Suprapubic skin (tissue), 4 donors: ENCODE data around the gene FOXF1. TPM values are rescaled to one million over a fixed set of nuclear protein-coding genes. Genes with fewer than 3 reads are reported as not detected.

ENCODE experiments used
- DNase-seq, 2 donors: peaks; one replicate each; pipeline ENCODE4 v3.0.0-alpha.2; 2019; ENCODE audit warnings: low spot score in 2 of 2
- H3K27ac ChIP-seq: fragments of 200-600 bp; sonication (generic); one replicate; pipeline ENCODE4 v1.5.1; 2019
- H3K27me3 ChIP-seq: fragments of 200-600 bp; sonication (generic); one replicate; pipeline ENCODE4 v1.5.1; 2019
- H3K36me3 ChIP-seq: fragments of 200-600 bp; sonication (generic); one replicate; pipeline ENCODE4 v1.5.1; 2019
- H3K4me1 ChIP-seq: fragments of 200-600 bp; sonication (generic); one replicate; pipeline ENCODE4 v1.5.1; 2019
- H3K4me3 ChIP-seq: fragments of 200-600 bp; sonication (generic); one replicate; pipeline ENCODE4 v1.5.1; 2019; ENCODE audit warnings: mild to moderate bottlenecking
- H3K9me3 ChIP-seq: fragments of 200-600 bp; sonication (generic); one replicate; pipeline ENCODE4 v1.5.1; 2019
- EP300 ChIP-seq: sonication (generic); formaldehyde crosslinking; IDR thresholded peaks from one replicate; pipeline ENCODE4 v1.6.1; 2017; ENCODE audit warnings: antibody characterized with exemption
- POLR2A ChIP-seq, 2 donors: fragments of 450-650 bp; IDR thresholded peaks; one replicate each; pipeline ENCODE4 v1.6.1; 2017; ENCODE audit warnings: antibody characterized with exemption in 2 of 2, mild to moderate bottlenecking in 2 of 2, moderate library complexity in 2 of 2
- POLR2AphosphoS5 ChIP-seq, 3 donors: sonication (generic); formaldehyde crosslinking; IDR thresholded peaks; one replicate each; pipeline ENCODE4 v1.6.1; 2017; ENCODE audit warnings: antibody characterized with exemption in 3 of 3
- WGBS: methylation state at CpG from one replicate; pipeline ENCODE4 v1.1.5; 2018; 5-methylcytosine and 5-hydroxymethylcytosine counted together
- total RNA-seq, 4 donors: library from RNA; depleted of rRNA; stranded (reverse); fragments of >200 nt; gene quantifications; one replicate each; pipeline ENCODE4 v1.1.0, GENCODE V29; 2016
- TF ChIP-seq, protein P1 (sequence below), 2 donors: fragments of 200-600 bp in 1 of 2; fragments of 450-650 bp in 1 of 2; sonication (generic) in 1 of 2; IDR thresholded peaks; one replicate each; pipeline ENCODE4 v1.5.1; 2016 to 2019; ENCODE audit warnings: antibody characterized with exemption in 2 of 2, mild to moderate bottlenecking in 1 of 2, moderate library complexity in 1 of 2

Gene FOXF1
- total RNA-seq, 4 donors from 2014 or later = 0.11 to 0.59 (median 0.21) TPM; not detected in 1

DNA sequence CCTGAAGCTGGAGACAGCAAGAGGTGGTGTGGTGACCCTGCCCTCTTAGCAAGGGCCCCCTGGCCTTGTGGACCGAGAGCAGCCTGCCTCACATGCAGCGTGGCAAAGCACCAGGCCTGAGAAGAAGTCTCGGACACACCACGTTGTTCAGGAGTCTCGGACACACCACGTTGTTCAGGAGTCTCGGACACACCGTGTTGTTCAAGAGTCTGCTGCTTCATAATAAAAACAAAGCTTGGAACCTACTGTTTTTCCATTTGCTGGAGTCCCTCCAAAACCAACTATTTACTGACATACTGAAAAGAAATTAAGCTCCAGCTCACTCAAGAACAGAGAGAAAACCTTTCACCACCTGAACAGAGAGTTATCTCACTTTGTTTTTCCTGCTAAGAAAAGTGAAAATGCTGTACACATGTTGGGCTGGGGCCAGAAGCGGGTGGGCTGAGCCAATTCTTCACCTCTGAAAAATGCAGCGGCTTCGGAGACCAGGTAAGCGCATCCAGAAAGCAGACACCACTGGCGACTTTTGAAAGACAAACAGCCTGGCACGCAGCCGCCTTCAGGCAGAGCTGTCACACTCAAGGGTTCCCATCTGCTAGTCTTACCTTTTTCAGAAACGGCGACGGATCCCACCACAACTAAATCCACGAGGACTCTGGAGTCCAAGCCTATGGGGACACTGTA, 35.8 kb downstream of the FOXF1 start:
- no peaks in the 10 kb centered on the region for H3K4me1 ChIP-seq
- DNase-seq = no peak
- H3K36me3 ChIP-seq = peaks cover 68% of the 10 kb centered on the region
- H3K27me3 ChIP-seq = no peaks in the 10 kb centered on the region
- WGBS = 82% methylated on average over 19 of the region's 19 CpGs
- no peaks in the 10 kb centered on the region for H3K9me3 ChIP-seq
- no peak overlapping the region for H3K4me3 ChIP-seq
- no peak for TF ChIP-seq POLR2AphosphoS5 (IDR thresholded peaks at IDR 0.05)
- TF ChIP-seq, protein P1, sequence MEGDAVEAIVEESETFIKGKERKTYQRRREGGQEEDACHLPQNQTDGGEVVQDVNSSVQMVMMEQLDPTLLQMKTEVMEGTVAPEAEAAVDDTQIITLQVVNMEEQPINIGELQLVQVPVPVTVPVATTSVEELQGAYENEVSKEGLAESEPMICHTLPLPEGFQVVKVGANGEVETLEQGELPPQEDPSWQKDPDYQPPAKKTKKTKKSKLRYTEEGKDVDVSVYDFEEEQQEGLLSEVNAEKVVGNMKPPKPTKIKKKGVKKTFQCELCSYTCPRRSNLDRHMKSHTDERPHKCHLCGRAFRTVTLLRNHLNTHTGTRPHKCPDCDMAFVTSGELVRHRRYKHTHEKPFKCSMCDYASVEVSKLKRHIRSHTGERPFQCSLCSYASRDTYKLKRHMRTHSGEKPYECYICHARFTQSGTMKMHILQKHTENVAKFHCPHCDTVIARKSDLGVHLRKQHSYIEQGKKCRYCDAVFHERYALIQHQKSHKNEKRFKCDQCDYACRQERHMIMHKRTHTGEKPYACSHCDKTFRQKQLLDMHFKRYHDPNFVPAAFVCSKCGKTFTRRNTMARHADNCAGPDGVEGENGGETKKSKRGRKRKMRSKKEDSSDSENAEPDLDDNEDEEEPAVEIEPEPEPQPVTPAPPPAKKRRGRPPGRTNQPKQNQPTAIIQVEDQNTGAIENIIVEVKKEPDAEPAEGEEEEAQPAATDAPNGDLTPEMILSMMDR (IDR thresholded peaks at IDR 0.05) = no peak
- no peak for TF ChIP-seq POLR2A (IDR thresholded peaks at IDR 0.05)
- TF ChIP-seq EP300 = no peak
- H3K27ac ChIP-seq = no peak overlapping the region

DNA sequence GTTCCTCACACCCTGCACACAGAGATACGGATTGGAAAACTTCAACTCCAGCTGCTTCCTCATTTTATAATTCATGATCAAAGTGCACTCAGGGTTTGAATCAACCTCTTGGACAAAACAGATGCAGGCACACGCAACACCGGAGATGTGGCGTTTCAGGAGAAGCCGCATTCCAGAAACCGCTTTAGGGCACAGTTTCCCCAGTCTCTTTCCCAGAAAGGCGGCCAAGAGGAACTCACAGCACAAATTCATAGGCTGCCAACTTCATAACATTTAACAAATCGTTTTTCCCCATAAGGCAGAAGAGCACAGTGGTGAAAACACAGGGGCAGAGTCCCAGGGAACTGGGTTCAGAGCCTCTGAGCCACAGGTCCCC, 36.3 kb downstream of the FOXF1 start:
- Histone ChIP-seq H3K9me3 (no peaks in the 10 kb centered on the region), H3K27me3 (no peaks in the 10 kb centered on the region), H3K4me1 (no peaks in the 10 kb centered on the region), H3K27ac (no peak overlapping the region), H3K36me3 (peaks cover 68% of the 10 kb centered on the region), H3K4me3 (no peak overlapping the region)
- no peak for DNase-seq
- TF ChIP-seq, protein P1 (IDR thresholded peaks at IDR 0.05) = no peak
- TF ChIP-seq POLR2A (IDR thresholded peaks at IDR 0.05) = no peak
- TF ChIP-seq POLR2AphosphoS5 (IDR thresholded peaks at IDR 0.05) = no peak
- no peak for TF ChIP-seq EP300
- WGBS = 80% methylated on average over 8 of the region's 8 CpGs

DNA sequence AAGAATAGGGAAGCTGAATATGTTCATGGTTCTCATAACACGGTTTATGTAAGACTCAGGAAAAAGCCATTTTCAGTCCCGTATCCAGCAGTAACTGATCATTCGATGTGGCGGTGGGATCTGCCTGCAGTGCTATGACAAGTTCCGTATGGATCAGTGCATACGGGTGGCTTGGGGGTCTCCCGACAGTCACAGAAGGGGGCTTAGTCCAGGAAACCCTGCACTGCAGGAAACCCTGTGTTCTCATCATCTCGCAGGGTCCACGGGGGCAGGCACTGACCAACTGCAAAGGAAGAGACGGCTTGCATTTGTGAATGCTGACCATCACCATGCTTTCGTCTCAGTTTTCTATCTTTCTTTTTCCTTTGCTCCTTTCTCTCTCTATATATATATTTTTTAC, 37.0 kb downstream of the FOXF1 start:
- WGBS = 92% methylated on average over 11 of the region's 11 CpGs
- Histone ChIP-seq H3K27ac (no peak overlapping the region), H3K9me3 (no peaks in the 10 kb centered on the region), H3K4me3 (no peak overlapping the region), H3K27me3 (no peaks in the 10 kb centered on the region), H3K4me1 (no peaks in the 10 kb centered on the region), H3K36me3 (peaks cover 68% of the 10 kb centered on the region)
- DNase-seq = no peak
- TF ChIP-seq POLR2A (IDR thresholded peaks at IDR 0.05) (no peak), EP300 (no peak), POLR2AphosphoS5 (IDR thresholded peaks at IDR 0.05) (no peak)
- TF ChIP-seq, protein P1 (IDR thresholded peaks at IDR 0.05) = no peak

DNA sequence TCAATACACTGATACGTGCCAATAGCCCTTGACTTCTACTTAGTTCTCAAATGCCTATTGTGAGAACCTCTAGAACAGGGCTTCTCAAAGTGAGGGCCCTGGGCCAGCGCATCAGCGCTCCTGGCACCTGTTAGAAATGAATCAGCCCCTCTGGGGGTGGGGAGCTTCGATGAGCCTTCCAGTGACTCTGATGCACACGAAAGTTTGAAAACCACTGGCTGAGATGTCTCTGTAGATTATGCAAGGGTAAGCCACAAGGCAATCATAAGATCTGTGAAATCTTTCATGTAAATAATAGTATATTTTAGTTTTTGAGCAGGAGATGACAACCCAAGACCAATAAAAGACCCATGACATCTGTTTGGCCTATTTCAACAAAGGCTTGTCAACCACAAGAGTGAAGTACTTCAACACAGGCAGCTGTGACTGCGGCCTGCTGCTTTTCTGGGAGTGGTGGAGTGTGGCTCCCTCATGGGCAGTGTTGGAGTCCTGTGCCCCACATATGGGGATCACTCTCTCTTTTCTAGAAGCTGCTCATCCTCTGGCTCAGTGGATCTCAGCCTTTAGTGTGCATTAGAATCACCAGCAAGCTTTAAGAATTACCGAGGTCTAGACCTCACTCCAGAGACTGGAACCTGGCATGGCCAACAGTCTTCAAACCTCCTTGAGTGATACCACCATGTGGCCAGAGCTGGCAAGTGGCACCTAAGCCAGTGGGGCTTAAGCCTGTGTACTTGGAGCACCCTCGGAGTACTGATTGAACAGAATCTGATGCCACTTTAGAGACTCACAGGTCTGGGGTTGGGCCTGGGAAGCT, 39.0 kb downstream of the FOXF1 start:
- no peaks in the 10 kb centered on the region for H3K9me3 ChIP-seq
- H3K27ac ChIP-seq = no peak overlapping the region
- TF ChIP-seq POLR2AphosphoS5 (IDR thresholded peaks at IDR 0.05) = no peak
- TF ChIP-seq, protein P1 (IDR thresholded peaks at IDR 0.05) = no peak
- no peaks in the 10 kb centered on the region for H3K27me3 ChIP-seq
- peaks cover 15% of the 10 kb centered on the region for H3K4me1 ChIP-seq
- no peak for DNase-seq
- no peak overlapping the region for H3K4me3 ChIP-seq
- H3K36me3 ChIP-seq = peaks cover 59% of the 10 kb centered on the region
- WGBS = 68% methylated on average over 6 of the region's 8 CpGs

DNA sequence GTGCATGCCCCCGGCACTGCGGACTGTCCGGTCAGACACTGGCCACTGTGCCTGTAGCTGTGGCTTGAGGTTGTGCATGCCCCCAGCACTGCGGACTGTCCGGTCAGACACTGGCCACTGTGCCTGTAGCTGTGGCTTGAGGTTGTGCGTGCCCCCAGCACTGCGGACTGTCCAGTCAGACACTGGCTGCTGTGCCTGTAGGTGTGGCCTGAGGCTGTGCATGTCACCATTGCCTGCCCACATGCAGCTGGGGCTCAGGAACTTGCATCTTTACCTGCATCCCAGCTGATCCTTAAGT, 39.5 kb downstream of the FOXF1 start:
- no peak overlapping the region for H3K27ac ChIP-seq
- TF ChIP-seq EP300 (no peak), POLR2AphosphoS5 (IDR thresholded peaks at IDR 0.05) (no peak), POLR2A (IDR thresholded peaks at IDR 0.05) (no peak)
- TF ChIP-seq, protein P1 (IDR thresholded peaks at IDR 0.05) = no peak
- H3K36me3 ChIP-seq = peaks cover 56% of the 10 kb centered on the region
- no peak overlapping the region for H3K4me3 ChIP-seq
- no peaks in the 10 kb centered on the region for H3K27me3 ChIP-seq
- no peaks in the 10 kb centered on the region for H3K9me3 ChIP-seq
- no peak for DNase-seq
- peaks cover 19% of the 10 kb centered on the region for H3K4me1 ChIP-seq
- no CpG with 5 or more reads among the region's 7 CpGs for WGBS
